Uterus (tissue), 4 donors: ENCODE data around the gene RHO. TPM values are rescaled to one million over a fixed set of nuclear protein-coding genes. Genes with fewer than 3 reads are reported as not detected.
"Not testable (repeated sequence)": the region's sequence is repeated elsewhere in the genome, so short reads cannot be mapped to it uniquely, and the experiment has no call there.

Experiments
- DNase-seq, 2 donors: peaks; one replicate each; pipeline ENCODE4 v3.0.0-alpha.2; 2019 to 2020
- H3K27ac ChIP-seq, 2 donors: fragments of 200-600 bp; sonication (generic); 1 replicate in 1 of 2; 2 replicates in 1 of 2; pipeline ENCODE4 v1.5.1; 2016 to 2018
- H3K27me3 ChIP-seq, 2 donors: fragments of 200-600 bp; sonication (generic); one replicate each; pipeline ENCODE4 v1.5.1; 2018 to 2019; ENCODE audit warnings: control low read depth in 1 of 2
- H3K36me3 ChIP-seq, 2 donors: fragments of 200-600 bp; sonication (generic); one replicate each; pipeline ENCODE4 v1.5.1; 2019; ENCODE audit warnings: control low read depth in 1 of 2
- H3K4me1 ChIP-seq, 2 donors: fragments of 200-600 bp; sonication (generic); one replicate each; pipeline ENCODE4 v1.5.1; 2018 to 2019; ENCODE audit warnings: control low read depth in 1 of 2
- H3K4me3 ChIP-seq, 2 donors: fragments of 200-600 bp; sonication (generic); 1 replicate in 1 of 2; 2 replicates in 1 of 2; pipeline ENCODE4 v1.5.1; 2018 to 2019; ENCODE audit warnings: mild to moderate bottlenecking in 1 of 2
- H3K9me3 ChIP-seq, 2 donors: fragments of 200-600 bp; sonication (generic); one replicate each; pipeline ENCODE4 v1.5.1; 2019; ENCODE audit warnings: control low read depth in 1 of 2
- CTCF ChIP-seq, 4 experiments: fragments of 200-600 bp in 2 of 4; fragments of 450-650 bp in 2 of 4; sonication (generic) in 2 of 4; IDR thresholded peaks; one replicate each; pipeline ENCODE4 v1.5.1; 2016 to 2019; ENCODE audit warnings: antibody characterized with exemption in 4 of 4, mild to moderate bottlenecking in 2 of 4, moderate library complexity in 1 of 4
- POLR2A ChIP-seq, 2 donors: fragments of 450-650 bp; IDR thresholded peaks; one replicate each; pipeline ENCODE4 v1.6.1; 2016; ENCODE audit warnings: antibody characterized with exemption in 2 of 2, mild to moderate bottlenecking in 1 of 2, moderate library complexity in 1 of 2
- intact Hi-C: fragments of 100-400 bp; cut with DNase I; formaldehyde crosslinking; loops from one replicate; pipeline ENCODE4 v1.15.1; 2023; ENCODE audit warnings: low total_unique reads
- total RNA-seq, 4 donors: library from RNA; depleted of rRNA in 3 of 4; stranded (reverse); fragments of >200 nt in 3 of 4; gene quantifications; one replicate each; pipeline versions ENCODE4 v1.1.0 to v1.2.4, GENCODE V29; 2014 to 2023
- donor health status: DM: yes; HTN: yes; CAD: no.

Gene RHO
- total RNA-seq, 4 donors from 2014 or later: 0.34 TPM; not detected in 3

- DNase-seq: no peak
- Histone ChIP-seq H3K9me3 (no peaks in the 10 kb centered on the region), H3K36me3 (no peaks in the 10 kb centered on the region), H3K4me1 (no peaks in the 10 kb centered on the region), H3K27me3 (no peaks in the 10 kb centered on the region), H3K27ac (no peak overlapping the region), H3K4me3 (no peak overlapping the region)
- intact Hi-C loops: no loop called here
- TF ChIP-seq POLR2A (IDR thresholded peaks at IDR 0.05) (no peak), CTCF (IDR thresholded peaks at IDR 0.05) (no peak)
These were observed 36.6 kb upstream of the RHO start for GRCh38 chr3:129491794-129492193.

GRCh38 chr3:129492691-129493090 is 35.7 kb upstream of the RHO start:
- Histone ChIP-seq H3K27ac (no peak overlapping the region), H3K4me1 (no peaks in the 10 kb centered on the region), H3K4me3 (no peak overlapping the region), H3K27me3 (no peaks in the 10 kb centered on the region), H3K9me3 (no peaks in the 10 kb centered on the region), H3K36me3 (no peaks in the 10 kb centered on the region)
- intact Hi-C loops: no loop called here
- no peak for DNase-seq
- TF ChIP-seq POLR2A (IDR thresholded peaks at IDR 0.05) (no peak), CTCF (IDR thresholded peaks at IDR 0.05) (no peak)

DNA sequence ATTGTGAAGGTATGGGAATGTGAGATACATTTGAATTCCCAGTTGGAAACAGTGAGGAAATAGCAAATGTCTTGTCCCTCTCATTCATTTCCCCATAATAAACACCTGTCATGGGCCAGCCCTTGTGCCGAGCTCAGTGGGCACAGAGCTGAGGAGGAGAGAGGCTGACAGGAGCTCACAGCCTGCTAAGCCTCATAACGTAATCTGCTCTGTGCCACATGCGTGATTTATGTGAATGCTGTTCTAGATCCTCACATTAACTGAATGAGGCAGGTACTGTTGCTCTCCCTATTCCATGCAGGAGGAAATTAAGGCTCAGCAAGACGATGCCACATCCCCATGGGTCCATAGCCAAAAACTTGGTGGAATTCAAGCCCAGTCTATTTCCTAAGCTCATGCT is 35.2 kb upstream of the RHO start:
- TF ChIP-seq CTCF (IDR thresholded peaks at IDR 0.05) (no peak), POLR2A (IDR thresholded peaks at IDR 0.05) (no peak)

DNA sequence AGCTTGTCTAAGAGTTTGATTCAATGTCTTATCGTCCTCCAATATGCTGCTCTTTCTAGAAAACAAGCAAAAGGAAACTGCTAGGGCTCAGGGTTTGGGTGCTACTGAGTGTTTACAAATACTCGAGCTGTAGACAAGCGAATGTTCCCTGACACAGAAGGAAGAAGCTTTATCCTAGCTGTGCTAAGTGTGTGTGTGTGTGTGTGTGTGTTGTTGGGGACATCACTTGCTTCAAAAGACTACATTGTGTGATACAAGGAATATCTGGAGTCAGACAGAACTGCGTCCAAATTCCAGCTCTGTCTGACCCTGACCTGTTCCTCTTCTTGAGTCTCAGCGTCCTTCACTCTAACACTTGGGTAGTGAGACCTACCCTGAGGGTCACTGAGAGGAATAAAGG is 33.9 kb upstream of the RHO start:
- H3K36me3 ChIP-seq, H3K9me3 ChIP-seq, intact Hi-C loops, DNase-seq, H3K4me3 ChIP-seq, H3K4me1 ChIP-seq, H3K27me3 ChIP-seq: not testable (repeated sequence)
- peak overlapping the region; percentile 80 to 84 for H3K27ac ChIP-seq

More for the DNA sequence above, 35.2 kb upstream of the RHO start:
- H3K9me3 ChIP-seq: no peaks in the 10 kb centered on the region
- H3K27ac ChIP-seq: no peak overlapping the region
- H3K4me3 ChIP-seq: no peak overlapping the region
- intact Hi-C loops: no loop called here
- no peaks in the 10 kb centered on the region for H3K4me1 ChIP-seq
- no peaks in the 10 kb centered on the region for H3K27me3 ChIP-seq
- DNase-seq: no peak
- no peaks in the 10 kb centered on the region for H3K36me3 ChIP-seq

- DNase-seq: peak in 1 of 2 donors; percentile 39
- H3K36me3 ChIP-seq, H3K27me3 ChIP-seq, H3K9me3 ChIP-seq, intact Hi-C loops, H3K4me1 ChIP-seq, H3K4me3 ChIP-seq: not testable (repeated sequence)
- peak overlapping the region; percentile 80 to 84 for H3K27ac ChIP-seq
These were observed 33.3 kb upstream of the RHO start for GRCh38 chr3:129495006-129495639.

DNA sequence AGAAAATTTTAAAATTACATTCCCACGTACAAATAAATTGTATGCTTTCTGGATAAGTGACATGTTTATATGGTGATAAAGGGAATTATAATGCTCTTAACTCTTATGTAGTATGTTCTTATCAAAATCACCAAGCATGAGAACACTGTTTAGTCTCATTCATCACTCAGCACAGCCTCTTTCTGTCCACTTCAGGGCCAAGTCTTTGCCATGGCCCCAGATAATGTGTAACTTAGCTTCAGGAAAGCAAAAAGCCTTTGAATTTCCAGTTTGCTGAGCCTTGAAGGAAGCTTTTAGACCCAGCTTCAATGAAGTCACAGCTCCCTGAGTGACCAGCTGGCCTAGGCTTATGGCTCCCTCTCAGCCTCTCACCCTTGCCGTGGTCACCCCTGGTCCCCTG is 30.6 kb upstream of the RHO start:
- intact Hi-C loops, H3K27ac ChIP-seq, DNase-seq, H3K4me3 ChIP-seq, H3K27me3 ChIP-seq, H3K4me1 ChIP-seq, H3K9me3 ChIP-seq, H3K36me3 ChIP-seq: not testable (repeated sequence)

DNA sequence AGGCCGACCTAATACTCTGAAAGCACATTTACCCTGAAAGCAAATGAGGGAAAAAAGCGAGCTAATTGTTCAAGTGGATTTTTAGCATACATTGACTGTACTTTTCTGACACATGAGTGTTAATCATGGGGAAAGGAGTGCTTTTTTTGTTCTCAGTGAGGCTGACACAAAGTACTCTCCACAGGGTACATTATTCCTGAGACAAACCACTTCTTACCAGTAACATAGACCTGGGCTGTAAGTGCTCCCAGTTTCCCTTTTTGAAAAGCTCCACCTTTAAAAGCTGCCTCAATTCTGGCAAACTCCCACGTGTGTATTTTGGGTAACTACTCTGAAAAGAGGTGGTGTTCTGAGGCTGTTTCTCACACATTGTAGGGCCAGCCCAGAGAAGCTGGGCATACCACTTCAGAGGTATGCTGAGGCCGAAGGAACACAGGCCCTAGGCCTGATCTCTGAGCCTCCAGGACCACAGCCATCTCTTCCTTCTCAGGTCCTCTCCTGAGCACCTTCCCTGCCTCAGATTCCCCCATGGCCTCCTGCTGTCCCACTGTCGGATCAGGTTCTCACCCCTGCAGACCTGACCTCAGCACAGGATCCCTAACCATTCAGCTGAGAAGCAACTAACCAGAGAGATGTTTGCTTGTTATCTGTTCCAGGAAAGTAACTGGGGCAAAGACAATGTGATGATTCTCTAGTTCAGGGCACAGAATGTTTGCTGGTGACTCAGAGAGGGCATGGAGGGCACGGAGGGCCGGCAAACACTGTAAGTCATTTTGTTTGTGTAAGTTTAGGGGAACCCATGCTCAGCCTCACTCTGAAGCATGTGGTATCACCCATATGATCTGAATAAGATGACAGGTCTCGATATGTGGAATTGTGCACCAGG is 29.6 kb upstream of the RHO start:
- H3K4me1 ChIP-seq: not testable (repeated sequence)

GRCh38 chr3:129499604-129500333 is 28.7 kb upstream of the RHO start:
- intact Hi-C loops, H3K4me1 ChIP-seq, H3K36me3 ChIP-seq, DNase-seq, H3K27ac ChIP-seq, H3K9me3 ChIP-seq, H3K4me3 ChIP-seq, H3K27me3 ChIP-seq: not testable (repeated sequence)

More for the DNA sequence above, 29.6 kb upstream of the RHO start:
- DNase-seq, H3K27me3 ChIP-seq, H3K9me3 ChIP-seq, H3K36me3 ChIP-seq, intact Hi-C loops, H3K4me3 ChIP-seq: not testable (repeated sequence)
- peak overlapping the region in 1 of 2 donors; percentile 21 for H3K27ac ChIP-seq
